Measurements from ENCODE around the gene LRRC27.

Gene LRRC27

DNA sequence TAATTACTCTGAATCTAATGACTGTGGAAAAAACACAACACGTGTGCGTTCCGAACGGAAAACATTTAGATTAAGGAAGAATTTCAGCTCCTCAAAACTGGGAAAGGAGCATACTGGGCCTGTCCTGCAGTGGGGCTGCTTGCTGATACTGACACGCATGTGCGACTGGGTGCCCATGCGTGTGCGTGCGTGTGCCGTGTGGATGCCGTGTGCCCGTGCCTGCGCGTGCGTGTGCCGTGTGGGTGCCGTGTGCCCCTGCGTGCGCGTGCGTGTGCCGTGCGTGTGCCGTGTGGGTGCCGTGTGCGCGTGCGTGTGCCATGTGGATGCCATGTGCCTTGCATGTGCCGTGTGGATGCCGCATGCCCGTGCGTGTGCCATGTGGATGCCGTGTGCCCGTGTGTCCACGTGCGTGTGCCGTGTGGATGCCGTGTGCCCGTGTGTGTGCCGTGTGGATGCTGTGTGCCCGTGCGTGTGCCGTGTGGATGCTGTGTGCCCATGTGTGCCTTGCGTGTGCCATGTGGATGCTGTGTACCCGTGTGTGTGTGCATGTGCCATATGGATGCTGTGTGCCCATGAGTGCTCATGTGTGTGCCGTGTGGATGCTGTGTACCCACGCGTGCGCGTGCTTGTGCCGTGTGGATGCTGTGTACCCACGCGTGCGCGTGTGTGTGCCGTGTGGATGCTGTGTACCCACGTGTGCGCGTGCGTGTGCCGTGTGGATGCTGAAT lies 93.2 kb downstream of the LRRC27 start:
- H3K4me1 ChIP-seq (ENCODE audit: control insufficient read depth in 2 of 2, insufficient read depth in 2 of 2, low read length in 2 of 2), result peaks cover 33 to 44% of the 10 kb centered on the region in 2 donors
- no peak overlapping the region for H3K27ac ChIP-seq (ENCODE audit: low read depth in 2 of 2, low read length in 2 of 2)
- no peaks in the 10 kb centered on the region for H3K27me3 ChIP-seq (ENCODE audit: control insufficient read depth in 2 of 2, insufficient read depth in 2 of 2, low read length in 2 of 2)
- peaks cover 10 to 13% of the 10 kb centered on the region in 2 donors for H3K36me3 ChIP-seq (ENCODE audit: control insufficient read depth in 2 of 2, insufficient read depth in 2 of 2, low read length in 2 of 2)
- H3K4me3 ChIP-seq (ENCODE audit: low read length in 2 of 2), result no peak overlapping the region
- H3K9me3 ChIP-seq (ENCODE audit: control insufficient read depth in 2 of 2, low read length in 2 of 2), result no peaks in the 10 kb centered on the region
- no peak overlapping the region for H3K9ac ChIP-seq (ENCODE audit: low read depth in 1 of 2, low read length in 2 of 2)

DNA sequence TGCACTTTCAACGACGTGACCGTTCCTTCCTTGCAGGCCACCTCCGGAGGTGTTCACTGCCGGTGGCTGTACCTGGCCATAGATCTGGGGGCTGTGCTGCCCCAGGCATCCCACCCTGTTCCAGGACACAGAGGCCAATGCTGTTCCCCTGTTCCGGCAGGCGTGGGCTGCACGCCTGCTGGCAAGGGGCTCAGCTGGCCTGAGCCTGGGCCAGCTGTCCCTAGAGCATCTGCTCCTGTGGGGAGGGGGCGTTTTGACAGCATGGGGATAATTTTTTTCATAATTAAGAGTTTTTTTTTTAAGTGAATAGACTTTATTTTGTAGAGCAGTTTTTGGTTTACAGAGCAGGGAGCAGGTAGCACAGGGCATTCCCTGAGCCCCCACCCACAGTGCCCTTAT lies 93.8 kb downstream of the LRRC27 start:
- no peaks in the 10 kb centered on the region for H3K27me3 ChIP-seq (ENCODE audit: control insufficient read depth in 2 of 2, insufficient read depth in 2 of 2, low read length in 2 of 2)
- no peak overlapping the region for H3K4me3 ChIP-seq (ENCODE audit: low read length in 2 of 2)
- peaks cover 28 to 41% of the 10 kb centered on the region in 2 donors for H3K4me1 ChIP-seq (ENCODE audit: control insufficient read depth in 2 of 2, insufficient read depth in 2 of 2, low read length in 2 of 2)
- no peak overlapping the region for H3K27ac ChIP-seq (ENCODE audit: low read depth in 2 of 2, low read length in 2 of 2)
- H3K9me3 ChIP-seq (ENCODE audit: control insufficient read depth in 2 of 2, low read length in 2 of 2), result no peaks in the 10 kb centered on the region
- no peak overlapping the region for H3K9ac ChIP-seq (ENCODE audit: low read depth in 1 of 2, low read length in 2 of 2)
- H3K36me3 ChIP-seq (ENCODE audit: control insufficient read depth in 2 of 2, insufficient read depth in 2 of 2, low read length in 2 of 2), result peaks cover 10 to 13% of the 10 kb centered on the region in 2 donors

DNA sequence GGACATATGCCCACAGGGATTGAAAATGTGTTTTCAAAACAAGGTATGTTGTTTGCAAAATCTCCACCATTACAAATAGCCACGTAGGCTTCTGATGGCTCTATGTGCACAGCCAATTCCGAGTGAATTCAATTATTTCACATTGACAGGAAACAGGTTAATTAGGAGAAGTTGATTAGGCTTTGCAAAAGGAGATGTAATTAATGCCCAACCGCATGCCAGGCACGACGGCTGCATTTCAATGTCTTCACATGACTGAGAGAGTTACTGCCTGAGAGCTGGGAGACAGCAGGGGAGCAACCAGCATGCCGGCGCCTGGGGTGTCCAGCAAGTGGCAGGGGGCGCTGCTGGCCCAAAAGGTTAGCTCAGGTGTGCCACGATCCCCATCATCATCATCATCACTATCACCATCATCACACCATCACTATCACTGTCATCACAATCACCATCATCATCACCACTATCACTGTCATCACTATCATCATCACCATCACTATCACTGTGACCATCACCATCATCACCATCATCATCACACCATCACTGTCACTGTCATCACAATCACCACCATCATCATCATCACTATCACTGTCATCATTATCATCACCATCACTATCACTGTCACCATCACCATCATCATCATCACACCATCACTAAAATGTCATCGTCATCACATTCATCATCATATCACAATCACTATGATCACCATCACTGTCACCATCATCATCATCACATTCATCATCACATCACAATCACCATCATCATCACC lies 95.2 kb downstream of the LRRC27 start:
- H3K9ac ChIP-seq (ENCODE audit: low read depth in 1 of 2, low read length in 2 of 2), result no peak overlapping the region

DNA sequence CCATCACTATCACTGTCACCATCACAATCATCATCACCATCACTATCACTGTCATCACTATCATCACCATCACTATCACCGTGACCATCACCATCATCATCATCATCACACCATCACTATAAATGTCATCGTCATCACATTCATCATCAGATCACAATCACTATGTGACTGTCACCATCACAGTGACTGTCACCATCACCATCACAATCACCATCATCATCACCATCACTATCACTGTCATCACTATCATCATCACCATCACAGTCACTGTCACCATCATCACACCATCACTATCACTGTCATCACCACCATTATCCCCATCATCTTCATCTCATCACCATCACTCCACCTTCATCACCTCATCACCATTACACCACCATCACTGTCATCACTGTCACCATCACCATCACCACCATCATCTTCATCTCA lies 96.0 kb downstream of the LRRC27 start:
- Histone ChIP-seq H3K36me3 (ENCODE audit: control insufficient read depth in 2 of 2, insufficient read depth in 2 of 2, low read length in 2 of 2) (peaks cover 10 to 13% of the 10 kb centered on the region in 2 donors), H3K27ac (ENCODE audit: low read depth in 2 of 2, low read length in 2 of 2) (no peak overlapping the region), H3K9me3 (ENCODE audit: control insufficient read depth in 2 of 2, low read length in 2 of 2) (no peaks in the 10 kb centered on the region), H3K9ac (ENCODE audit: low read depth in 1 of 2, low read length in 2 of 2) (no peak overlapping the region), H3K4me3 (ENCODE audit: low read length in 2 of 2) (no peak overlapping the region), H3K4me1 (ENCODE audit: control insufficient read depth in 2 of 2, insufficient read depth in 2 of 2, low read length in 2 of 2) (peaks cover 12 to 20% of the 10 kb centered on the region in 2 donors), H3K27me3 (ENCODE audit: control insufficient read depth in 2 of 2, insufficient read depth in 2 of 2, low read length in 2 of 2) (no peaks in the 10 kb centered on the region)

More for the DNA sequence above, 95.2 kb downstream of the LRRC27 start:
- Histone ChIP-seq H3K4me3 (ENCODE audit: low read length in 2 of 2) (no peak overlapping the region), H3K27me3 (ENCODE audit: control insufficient read depth in 2 of 2, insufficient read depth in 2 of 2, low read length in 2 of 2) (no peaks in the 10 kb centered on the region), H3K4me1 (ENCODE audit: control insufficient read depth in 2 of 2, insufficient read depth in 2 of 2, low read length in 2 of 2) (peaks cover 17 to 28% of the 10 kb centered on the region in 2 donors), H3K27ac (ENCODE audit: low read depth in 2 of 2, low read length in 2 of 2) (no peak overlapping the region), H3K36me3 (ENCODE audit: control insufficient read depth in 2 of 2, insufficient read depth in 2 of 2, low read length in 2 of 2) (peaks cover 10 to 13% of the 10 kb centered on the region in 2 donors), H3K9me3 (ENCODE audit: control insufficient read depth in 2 of 2, low read length in 2 of 2) (no peaks in the 10 kb centered on the region)

DNA sequence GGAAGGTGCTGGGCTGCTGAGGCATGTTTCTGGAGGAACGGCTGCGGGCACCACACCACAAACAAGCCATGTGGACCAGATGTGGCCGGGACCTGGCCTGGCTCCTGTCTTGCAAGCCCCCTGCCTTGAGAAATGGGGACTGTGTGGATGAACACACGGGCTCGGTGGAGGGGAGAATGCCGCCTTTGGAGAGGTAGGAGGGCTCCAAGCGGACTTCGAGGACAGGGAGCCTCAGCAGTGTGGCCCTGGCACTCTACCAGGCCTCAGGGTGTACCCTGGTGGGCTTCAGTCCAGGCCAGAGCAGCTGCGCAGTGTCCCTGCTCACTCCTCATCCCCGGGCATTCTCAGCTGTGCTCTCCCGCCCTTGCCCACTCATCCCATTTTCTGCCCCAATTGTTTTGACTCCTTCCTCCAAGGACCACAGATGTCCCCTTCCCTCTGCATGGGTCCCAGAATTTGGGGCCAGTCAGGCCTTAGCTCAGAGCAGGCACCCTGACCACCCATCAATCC lies 96.5 kb downstream of the LRRC27 start:
- H3K27me3 ChIP-seq (ENCODE audit: control insufficient read depth in 2 of 2, insufficient read depth in 2 of 2, low read length in 2 of 2), result no peaks in the 10 kb centered on the region
- H3K4me1 ChIP-seq (ENCODE audit: control insufficient read depth in 2 of 2, insufficient read depth in 2 of 2, low read length in 2 of 2), result peaks cover 9 to 16% of the 10 kb centered on the region in 2 donors
- no peak overlapping the region for H3K4me3 ChIP-seq (ENCODE audit: low read length in 2 of 2)
- peaks cover 10 to 13% of the 10 kb centered on the region in 2 donors for H3K36me3 ChIP-seq (ENCODE audit: control insufficient read depth in 2 of 2, insufficient read depth in 2 of 2, low read length in 2 of 2)
- no peaks in the 10 kb centered on the region for H3K9me3 ChIP-seq (ENCODE audit: control insufficient read depth in 2 of 2, low read length in 2 of 2)
- no peak overlapping the region for H3K9ac ChIP-seq (ENCODE audit: low read depth in 1 of 2, low read length in 2 of 2)
- H3K27ac ChIP-seq (ENCODE audit: low read depth in 2 of 2, low read length in 2 of 2), result no peak overlapping the region
